IPS DF 19.7 (cell line): ENCODE data around the gene NUP98.
"Not testable (repeated sequence)": the region's sequence is repeated elsewhere in the genome, so short reads cannot be mapped to it uniquely, and the experiment has no call there.

Source experiments
- DNase-seq: peaks from one replicate; pipeline ENCODE4 v3.0.0-alpha.2; 2013; ENCODE audit warnings: low read depth, low spot score

NUP98 gene

DNA sequence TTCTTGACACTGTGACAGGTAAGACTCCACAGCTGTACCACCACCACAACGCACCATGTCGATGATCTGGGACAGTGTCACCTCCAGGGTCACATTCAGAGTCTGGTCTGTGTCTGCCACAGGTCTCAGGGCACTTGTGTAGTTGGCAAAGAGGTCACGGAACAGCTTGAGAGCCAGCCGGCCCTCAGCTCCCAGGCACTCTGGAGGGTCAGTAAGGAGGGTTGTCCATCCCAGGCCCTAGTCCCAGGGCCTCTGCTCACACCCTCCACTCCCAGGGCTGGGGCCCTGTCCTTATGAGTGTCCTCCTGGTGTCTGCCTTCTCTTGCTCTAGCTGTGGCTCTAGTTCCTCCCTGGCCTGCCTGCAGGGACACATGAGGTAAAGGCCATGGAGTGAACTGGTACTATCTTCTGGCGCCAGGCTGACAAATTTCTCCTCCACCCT is 127.6 kb downstream of the NUP98 start:
- DNase-seq: no peak

DNA sequence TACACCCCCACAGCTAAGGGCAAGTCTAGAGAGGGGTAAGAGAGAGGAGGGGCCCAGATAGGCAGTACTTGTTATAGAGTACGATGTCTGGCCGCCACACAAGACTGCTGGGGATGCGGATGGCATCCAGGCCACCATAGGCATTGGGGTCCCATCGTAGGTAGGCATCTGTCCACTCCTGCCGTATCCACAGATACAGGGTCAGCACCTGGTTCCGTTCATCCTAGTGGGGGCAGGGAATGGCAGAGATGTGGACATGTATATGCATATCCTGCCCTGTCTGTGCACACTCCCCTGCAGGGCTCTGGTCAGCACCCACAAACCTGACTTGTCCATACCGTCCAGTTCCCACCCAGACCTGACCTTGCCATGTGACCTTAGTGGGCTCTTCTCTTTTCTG is 128.2 kb downstream of the NUP98 start:
- DNase-seq: no peak

DNA sequence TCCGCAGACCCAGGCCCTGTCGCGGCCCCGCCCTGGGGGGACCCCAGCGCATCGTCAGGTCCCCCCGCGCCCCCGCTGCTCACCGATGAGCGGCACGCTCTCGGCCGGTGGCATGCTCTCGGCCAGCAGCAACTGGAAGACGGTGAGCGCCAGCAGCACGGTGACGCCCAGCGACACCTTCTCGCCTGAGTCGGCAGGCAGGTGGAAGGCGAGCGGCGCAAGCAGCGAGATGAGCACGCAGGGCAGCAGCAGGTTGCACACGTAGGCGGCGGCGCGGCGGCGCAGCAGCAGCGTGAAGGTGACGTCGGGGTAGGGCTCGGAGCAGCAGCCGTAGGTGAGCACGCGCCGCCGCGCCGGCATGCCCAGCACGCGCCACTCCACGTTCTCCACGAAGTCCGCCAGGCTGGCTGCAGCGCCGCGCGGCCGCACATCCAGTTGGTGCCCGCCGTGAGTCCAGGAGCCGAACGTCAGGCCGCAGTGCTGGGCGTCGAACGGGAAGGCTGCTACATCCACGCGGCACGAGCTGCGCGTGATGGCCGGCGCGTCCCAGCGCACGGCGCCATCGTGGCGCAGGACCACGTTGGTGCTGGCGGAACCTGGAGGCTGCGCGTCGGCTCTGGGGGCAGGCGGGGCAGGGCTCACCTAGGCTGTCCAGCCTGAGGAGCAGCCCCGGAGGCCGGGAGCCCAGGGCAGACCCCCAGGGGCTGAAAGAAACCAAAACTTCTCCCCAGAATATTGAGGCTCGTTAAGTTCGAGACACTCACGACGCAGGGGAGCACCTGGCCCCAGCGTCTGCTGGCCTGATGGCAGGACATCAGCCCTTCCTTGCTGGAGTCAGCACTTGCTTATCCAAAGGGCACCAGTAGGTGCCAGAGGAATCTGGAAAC is 130.0 kb downstream of the NUP98 start:
- no peak for DNase-seq

DNA sequence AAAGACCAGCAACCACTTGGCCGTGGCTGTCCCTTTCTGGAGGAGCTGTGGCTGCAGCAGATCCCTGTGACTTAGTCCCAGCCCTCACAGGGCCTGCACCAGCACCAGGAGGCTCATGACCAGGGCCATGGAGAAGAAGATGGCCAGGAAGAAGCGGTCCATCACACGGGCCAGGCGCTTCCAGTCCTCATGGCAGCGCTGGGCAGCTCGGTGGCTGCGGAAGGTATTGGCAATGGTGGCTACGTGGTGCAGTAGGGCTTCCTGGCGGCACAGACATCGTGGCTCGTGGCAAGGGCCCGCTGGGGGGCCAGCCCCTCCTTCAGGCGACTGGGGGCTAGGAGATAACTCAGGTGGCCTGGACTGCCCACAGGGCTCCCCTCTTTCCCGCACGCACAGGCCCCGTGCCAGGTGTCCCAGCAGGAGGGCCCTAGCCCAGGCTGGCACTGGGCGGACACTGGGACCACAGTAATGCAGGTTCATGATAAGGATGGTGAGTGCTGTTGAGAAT is 131.3 kb downstream of the NUP98 start:
- DNase-seq: no peak

DNA sequence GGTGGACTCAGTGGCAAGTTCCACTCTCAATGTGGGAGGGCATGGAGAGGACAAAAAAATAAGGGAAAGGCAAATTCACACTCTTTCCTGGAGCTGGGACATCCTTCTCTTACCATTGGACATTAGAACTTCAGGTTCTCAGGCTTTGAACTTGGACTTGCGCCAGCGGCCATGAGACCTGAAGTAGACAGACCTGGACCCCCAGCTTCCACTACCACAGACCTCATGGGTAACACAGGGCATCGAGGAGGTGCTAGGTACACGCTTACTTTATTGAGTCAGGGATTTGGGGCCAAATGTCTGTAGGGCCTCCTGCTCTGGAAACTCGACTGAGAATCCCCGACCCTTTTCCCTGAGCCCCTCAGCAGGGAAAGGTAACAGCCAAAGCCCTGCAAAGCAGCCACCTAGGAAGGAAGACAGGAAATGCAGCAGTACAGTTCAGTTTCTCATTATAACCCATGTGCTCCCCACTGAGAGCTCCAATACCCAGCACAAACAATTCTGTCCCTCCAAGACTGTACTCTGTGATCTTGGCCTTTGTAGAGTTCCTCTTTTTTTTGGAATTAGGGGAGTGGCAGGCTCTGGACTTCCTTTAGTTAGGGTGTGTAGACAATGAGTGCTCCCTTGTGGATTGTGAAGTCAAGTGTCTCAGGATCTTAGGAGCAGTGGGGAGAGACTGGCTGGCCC is 131.9 kb downstream of the NUP98 start:
- DNase-seq: no peak

DNA sequence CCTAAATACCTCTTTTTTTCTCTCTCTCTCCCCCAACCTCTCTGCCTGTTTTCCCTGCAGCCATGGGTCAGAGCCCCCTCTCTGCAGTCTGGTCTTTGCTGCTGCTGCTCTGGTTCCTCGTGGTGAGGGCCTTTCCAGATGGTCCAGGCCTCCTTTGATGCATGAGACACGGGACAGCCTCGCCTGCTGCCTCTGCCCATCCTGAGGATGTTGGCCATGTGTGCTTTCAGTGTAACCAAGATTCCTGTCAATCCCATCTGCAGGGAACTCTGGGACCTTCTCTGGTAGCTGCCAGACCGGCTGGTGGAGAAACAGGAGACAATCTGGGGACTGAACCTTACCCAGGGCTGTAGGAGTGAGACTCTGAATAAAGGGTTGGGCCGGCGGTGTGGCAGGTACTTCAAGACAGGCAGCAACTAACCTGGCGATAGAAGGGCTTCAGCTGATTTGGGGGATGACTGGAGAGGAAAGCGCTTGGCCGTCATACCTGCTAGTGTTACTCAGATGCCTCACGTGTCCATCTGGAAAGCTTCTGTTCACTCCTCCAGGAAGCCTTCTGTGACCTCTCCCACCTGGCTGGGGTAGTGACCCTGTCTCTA is 133.2 kb downstream of the NUP98 start:
- DNase-seq: no peak

DNA sequence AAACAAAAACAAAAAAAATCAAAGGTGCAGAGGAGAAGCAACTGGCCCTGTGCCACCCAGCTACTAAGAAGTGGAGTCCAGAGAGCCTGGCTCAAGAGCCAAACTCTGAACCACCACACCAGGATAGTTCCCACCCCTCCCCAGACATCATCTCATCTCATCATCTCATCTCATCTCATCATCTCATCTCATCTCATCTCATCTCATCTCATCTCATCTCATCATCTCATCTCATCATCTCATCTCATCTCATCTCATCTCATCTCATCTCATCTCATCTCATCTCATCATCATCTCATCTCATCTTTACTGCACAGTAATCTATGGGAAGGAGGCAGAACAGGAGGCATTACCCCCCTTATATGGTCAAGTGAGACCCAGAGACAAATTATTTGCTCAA is 134.5 kb downstream of the NUP98 start:
- no peak for DNase-seq

DNA sequence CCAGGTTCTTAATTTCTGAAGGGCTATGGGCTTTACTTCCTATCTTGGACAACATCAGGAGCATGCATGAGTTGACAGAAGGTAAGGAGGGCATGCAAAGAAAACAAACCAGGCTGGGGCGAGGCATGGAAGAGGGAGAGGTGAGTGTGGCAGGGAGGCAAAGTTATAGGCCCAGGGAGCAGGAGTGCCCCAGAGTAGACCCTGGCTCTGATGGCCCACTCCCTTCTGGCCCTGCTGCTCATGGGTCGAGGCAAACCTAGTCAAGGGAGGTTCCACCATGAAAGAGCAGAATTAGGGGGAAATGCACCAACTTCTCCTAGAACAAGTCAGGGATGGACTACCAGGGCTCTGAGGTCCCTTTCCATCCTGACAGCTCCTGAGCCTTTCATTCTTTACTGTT is 136.4 kb downstream of the NUP98 start:
- DNase-seq: no peak

DNA sequence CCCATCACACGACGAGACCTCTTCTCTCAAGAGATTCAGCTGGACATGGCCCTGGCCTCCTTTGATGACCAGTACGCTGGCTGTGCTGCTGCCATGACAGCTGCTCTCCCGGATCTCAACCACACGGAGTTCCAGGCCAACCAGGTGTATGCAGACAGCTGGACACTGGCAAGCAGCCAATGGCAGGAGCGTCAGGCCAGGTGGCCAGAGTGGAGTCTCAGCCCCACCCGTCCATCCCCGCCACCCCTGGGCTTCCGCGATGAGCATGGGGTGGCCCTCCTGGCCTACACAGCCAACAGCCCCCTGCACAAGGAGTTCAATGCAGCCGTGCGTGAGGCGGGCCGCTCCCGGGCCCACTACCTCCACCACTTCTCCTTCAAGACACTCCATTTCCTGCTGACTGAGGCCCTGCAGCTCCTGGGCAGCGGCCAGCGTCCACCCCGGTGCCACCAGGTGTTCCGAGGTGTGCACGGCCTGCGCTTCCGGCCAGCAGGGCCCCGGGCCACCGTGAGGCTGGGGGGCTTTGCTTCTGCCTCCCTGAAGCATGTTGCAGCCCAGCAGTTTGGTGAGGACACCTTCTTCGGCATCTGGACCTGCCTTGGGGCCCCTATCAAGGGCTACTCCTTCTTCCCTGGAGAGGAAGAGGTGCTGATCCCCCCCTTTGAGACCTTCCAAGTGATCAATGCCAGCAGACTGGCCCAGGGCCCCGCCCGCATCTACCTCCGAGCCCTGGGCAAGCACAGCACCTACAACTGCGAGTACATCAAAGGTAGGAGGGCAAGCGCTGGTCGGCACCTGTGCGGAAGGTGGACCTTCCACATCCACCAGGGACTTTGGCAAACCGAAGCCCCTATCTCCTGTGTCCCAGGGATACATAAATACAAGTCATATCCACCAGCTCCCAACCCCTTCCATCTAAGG is 137.5 kb downstream of the NUP98 start:
- DNase-seq: no peak

DNA sequence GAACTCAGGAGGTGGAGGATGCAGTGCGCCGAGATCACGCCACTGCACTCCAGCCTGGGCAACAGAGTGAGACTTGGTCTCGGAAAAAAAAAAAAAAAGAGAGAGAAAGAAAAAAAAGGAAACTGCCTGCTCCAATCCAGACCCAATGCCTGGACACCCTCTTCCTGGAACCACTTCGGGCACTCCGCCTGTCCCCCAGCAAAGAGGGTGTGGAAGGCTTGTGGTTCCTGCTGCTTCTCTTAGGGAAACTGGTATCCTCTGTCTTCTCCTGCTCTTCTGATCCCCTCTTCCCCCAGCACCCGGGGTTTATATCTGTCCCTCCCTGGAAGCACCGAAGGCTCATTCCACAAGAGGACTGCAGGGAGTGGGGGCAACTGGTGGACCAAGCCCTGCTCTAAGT is 139.1 kb downstream of the NUP98 start:
- DNase-seq: no peak

DNA sequence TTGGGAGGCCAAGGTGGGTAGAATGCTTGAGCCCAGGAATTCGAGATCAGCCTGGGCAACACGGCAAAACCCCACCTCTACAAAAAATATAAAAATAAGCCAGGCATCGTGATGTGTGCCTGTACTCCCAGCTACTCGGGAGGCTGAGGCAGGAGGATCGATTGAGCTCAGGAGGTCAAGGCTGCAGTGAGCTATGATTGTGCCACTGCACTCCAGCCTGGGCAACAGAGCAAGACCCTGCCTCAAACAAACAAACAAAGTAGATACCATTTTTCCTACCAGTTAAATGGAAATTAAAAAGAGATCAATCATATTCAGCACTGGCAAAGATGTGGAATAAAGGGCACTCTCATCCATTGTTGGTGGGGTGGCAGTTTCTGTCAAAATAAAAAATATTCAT is 140.0 kb downstream of the NUP98 start:
- not testable (repeated sequence) for DNase-seq

DNA sequence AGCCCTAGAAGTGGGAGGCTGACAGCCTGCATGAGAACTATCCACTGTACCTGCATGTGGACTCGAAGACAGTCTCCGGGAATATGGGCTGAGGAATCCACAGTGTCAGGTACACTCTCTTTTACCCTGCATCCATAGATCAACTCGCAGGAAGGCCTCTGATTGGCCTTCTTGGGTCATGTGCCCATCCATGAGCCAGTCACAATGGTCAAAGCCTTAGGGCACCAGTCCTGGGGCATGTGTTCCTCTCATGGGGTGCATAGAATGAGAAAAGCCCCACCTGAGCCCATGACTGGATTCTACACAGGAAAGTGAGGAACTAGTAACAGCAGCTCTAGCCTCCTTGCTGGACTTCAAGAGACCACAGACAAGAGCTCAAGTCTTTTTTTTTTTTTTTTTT is 141.8 kb downstream of the NUP98 start:
- DNase-seq: no peak

DNA sequence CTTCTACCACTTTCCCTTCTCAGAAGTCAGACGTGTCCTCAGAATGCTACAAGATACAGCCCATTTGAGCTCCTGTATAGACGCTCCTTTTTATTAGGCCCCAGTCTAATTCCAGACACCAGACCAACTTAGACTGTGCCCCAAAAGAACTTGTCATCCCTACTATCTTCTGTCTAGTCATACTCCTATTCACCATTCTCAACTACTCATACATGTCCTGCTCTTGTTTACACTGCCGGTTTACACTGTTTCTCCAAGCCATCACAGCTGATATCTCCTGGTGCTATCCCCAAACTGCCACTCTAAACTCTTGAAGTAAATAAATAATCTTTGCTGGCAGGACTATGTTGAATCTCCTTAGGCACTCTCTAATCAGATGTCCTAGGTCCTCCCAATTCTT is 144.8 kb downstream of the NUP98 start:
- DNase-seq: not testable (repeated sequence)

DNA sequence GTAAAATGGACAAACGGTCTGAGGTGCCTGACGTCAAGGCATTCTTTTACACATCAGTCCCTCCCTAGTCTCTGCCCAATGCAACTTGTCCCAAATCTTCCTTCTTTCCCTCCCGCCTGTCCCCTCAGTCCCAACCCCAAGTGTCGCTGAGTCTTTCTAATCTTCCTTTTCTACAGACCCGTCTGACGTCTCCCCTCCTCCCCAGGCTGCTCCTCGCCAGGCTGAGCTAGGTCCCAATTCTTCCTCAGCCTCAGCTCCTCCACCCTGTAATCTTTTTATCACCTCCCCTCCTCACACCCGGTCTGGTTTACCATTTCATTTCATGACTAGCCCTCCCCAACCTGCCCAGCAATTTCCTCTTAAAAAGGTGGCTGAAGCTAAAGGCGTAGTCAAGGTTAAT is 148.0 kb downstream of the NUP98 start:
- not testable (repeated sequence) for DNase-seq

DNA sequence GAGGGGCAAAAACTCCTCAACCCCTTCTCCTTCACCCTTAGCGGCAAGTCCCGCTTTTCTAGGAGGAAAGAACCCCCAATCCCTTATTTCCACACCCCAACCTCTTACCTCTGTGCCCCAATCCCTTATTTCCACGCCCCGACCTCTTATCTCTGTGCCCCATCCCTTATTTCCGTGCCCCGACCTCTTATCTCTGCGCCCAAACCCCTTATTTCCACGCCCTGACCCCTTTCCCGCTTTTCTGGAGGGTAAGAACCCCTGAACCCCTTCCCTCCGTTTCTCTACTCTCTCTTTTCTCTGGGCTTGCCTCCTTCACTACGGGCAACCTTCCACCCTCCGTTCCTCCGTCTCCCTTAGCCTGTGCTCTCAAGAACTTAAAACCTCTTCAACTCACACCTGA is 148.5 kb downstream of the NUP98 start:
- not testable (repeated sequence) for DNase-seq

DNA sequence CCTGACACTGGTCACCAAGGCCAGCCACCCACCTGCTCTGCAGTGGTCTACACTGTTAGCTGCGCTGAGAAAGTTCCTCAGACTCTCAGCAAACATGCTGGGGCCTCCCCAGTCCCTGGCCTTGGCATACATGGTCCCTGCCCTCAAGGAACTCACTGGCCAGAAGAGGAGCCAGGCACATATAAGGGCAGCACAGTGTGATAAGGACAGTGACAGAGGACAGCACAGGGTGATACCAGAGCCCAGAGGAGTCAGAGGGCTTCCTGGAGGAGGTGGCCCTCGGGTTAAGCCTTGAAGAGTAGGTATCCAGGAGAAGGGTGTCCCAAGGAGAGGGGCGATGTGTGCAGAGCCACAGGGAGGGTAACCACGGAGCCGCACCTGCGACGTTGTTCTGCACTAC is 151.8 kb downstream of the NUP98 start:
- DNase-seq: no peak

DNA sequence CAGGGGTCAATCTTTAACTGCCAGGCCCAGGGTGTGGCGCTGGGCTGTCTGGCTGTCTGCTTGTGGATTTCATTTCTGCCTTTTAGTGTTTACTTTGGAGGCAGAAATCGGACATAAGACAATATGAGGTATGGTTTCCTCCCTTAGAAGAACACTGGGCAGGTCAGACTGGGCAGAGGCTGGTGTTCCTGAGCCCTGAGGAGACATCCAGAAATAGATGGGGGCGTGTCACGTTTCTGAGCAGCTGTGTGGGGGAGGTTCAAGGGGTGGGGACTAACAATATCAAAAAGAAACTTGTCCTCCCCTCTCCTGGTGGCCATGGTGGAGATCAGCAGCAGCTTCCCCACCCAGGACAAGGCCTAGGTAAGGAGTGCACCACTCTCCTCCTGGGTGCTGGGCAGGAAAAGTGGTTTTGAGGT is 152.5 kb downstream of the NUP98 start, which contains the start of gene ART1:
Gene ART1, plus strand, starts transcription at position 312 of the 419 bp plus-strand sequence. CDS start 14,086 bp downstream, outside the sequence.
- DNase-seq: no peak

DNA sequence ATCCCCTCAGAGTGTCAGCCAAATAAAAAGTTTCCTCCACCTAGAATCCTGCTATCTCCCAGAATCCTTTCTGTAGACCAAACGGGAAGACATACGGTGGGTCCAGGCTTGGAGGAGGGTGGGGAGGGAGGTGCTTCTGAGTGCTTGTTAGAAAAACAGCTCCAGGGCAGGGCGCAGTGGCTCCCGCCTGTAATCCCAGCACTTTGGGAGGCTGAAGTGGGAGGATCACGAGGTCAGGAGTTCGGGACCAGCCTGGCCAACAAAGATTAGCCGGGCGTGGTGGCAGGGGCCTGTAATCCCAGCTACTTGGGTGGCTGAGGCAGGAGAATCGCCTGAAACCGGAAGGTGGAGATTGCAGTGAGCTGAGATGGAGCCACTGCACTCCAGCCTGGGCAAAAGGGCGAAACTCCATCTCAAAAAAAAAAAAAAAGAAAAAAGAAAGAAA is 154.2 kb downstream of the NUP98 start:
- DNase-seq: not testable (repeated sequence)

DNA sequence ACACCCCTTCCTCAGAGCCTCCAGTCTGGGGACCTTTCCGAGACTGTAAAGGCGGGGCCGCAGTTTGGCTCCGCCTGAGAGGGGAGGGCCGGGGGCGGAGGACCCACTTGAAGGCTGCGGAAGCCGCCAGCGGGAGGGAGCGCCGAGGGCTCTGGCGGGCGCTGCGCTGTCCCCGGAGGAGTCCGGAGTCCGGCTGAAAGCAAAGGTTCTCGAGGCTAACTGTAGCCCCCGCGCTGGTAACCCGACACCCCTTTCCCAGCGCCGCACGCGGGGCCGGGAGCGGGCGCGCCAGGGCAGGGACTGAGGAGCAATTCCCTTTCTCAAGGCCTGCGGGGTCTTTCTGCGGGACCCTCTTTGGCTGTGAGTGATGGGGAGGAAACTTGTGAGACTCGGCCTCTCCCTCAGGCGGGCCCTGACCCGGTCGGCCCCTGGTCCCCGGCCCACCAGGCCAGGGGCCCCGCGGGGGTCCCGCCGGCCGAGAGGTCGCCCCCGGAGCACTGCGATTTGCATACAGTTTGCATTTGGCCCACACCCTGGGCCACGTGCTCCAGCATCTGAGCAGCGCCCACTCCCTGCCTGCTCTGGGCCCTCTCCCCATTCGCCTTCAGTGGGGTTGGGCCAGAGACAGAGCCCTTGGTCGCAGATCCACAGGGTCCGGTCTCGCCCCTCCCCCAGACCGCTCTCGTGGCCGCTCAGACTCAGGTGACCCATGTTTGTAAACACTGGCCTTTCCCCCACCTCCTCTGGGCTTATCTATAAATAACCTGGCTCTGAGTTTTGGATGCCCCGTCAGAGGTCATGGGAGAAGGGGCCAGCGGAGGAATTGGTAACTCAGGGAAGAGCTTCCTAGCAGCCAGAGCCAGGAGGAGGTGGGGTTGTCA is 155.0 kb downstream of the NUP98 start:
- DNase-seq: peak; percentile 78

DNA sequence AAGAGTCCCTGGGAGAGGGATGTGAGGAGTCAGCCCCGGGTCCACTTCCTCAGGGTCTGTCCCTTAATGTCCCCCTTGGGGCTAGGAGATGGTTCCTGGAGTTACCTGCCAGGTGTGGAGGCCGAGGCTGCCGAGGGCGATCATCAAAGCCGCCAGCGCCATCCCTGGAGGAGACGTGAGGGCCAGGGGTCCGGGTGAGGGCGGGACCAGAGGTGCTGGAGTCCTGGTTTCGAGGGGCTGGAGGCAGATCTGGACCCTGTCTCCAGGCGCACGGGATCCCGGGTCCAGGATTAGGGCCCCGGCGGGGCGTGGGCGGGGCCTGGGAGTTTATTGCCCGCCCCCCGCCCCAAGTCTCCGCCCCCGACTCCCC is 155.7 kb downstream of the NUP98 start, which contains the start of gene ART5:
Gene ART5, minus strand, starts transcription at position 292 of the 370 bp plus-strand sequence. Its CDS starts 130 bp downstream, at position 162.
- no peak for DNase-seq
